Measurements from ENCODE around the gene RAB3D.
"Not testable (repeated sequence)": the region's sequence is repeated elsewhere in the genome, so short reads cannot be mapped to it uniquely, and the experiment has no call there.

Gene RAB3D

DNA sequence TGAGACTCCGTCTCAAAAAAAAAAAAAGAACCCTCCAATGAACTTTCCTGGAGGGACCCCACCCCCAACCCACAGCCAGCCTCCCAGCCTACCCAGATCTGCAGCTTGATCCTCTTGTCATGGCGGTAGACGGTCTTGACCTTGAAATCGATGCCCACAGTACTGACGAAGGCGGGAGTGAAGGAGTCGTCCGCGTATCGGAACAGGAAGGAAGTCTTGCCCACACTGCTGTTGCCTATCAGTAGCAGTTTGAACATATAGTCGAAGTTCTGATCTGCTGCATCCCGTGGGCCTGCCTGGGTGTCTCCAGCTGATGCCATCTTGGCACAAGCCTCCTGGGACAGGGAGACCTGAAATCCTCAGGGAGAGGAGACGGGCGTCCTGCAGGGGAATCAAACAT is 2.4 kb downstream of the RAB3D start:
- DNase-seq: no peak

DNA sequence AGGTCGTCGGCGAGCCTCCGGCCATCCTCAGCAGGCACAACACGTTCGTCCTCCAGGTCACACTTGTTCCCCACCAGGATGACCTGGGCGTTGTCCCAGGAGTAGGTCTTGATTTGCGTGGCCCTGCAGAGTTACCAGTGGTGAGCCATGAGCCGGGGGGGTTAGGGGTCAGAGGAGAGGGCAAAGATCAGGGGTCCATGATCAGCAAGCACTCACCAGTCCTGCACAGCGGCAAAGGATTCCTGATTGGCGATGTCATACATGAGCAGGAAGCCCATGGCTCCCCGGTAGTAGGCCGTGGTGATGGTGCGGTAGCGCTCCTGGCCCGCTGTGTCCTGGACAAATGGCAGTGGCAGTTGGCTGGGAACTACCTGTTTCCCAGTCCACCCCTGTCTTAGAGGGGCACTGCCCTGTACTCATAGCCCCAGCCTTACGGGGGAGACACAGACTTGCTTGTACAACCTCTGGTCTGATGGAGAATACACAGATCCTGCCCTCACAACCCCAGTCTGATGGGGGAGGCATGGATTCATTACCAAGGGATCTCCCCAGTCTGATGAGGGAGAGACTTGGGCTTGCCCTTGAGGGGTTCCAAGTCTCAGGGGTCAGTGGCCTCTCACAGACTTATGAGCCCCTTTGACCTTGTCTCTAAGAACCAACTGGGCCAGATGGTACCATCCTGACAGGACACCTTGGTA is 3.9 kb downstream of the RAB3D start:
- DNase-seq: no peak

DNA sequence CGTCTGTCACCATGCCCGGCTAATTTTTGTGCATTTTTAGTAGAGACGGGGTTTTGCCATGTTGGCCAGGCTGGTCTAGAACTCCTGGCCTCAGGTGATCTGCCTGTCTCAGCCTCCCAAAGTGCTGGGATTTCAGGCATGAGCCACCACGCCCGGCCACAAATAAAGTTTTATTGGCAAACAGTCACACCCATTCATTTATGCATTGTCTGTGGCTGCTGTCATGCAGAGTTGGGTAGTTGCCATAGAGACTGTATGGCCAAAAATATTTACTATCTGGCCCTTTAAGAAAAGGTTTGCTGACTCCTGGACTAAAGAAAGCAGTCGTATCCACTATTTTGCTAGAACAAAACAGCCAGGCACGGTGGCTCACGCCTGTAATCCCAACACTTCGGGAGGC is 5.6 kb downstream of the RAB3D start:
- not testable (repeated sequence) for DNase-seq

DNA sequence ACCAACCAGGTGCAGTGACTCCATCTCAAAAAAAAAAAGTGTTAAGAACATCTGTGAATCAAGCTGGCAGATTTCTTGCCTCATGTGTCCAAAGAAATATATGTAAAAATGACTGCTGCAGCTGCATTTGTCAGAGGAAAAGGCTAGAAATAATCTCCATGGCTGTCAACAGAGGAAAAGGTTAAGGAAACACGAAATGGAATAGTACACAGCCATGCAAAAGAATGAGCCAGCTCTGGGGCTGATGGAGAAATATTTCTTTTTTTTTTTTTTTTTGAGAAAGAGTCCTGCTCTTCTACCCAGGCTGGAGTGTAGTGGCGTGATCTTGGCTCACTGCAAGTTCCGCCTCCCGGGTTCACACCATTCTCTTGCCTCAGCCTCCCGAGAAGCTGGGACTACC is 6.6 kb downstream of the RAB3D start:
- no peak for DNase-seq

DNA sequence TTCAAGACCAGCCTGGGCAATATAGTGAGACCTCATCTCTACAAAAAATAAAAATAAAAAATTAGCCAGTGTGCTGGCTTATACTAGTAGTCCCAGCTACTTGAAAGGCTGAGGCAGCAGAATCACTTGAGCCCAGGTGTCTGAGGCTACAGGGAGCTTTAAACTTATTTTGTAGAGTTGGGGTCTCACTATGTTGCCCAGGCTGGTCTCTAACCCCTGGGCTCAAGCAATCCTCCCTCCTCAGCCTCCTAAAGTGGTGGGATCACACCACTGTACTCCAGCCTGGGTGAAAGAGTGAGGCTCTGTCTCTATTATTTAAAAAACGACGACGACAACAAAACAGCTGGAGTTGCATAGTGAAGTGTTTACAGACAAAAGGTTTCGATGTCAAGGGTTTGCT is 8.0 kb downstream of the RAB3D start:
- no peak for DNase-seq

DNA sequence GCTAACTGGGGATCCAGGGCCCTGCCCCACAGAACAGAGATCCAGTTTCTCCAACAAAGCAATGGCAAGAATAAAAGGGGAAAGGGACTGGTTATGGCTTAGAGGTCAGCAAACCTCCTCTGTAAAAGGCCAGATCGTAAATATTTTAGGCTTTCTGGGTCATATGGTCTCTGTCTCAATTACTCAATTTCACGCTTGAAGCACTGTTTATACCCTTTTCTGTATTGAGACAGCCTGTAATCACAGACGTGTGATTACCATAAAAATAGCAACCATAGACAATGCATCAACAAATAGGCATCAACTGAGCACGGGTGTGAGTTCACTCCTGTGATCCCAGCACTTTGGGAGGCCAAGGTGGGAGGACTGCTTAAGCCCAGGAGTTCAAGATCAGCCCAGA is 9.3 kb downstream of the RAB3D start:
- DNase-seq: no peak

DNA sequence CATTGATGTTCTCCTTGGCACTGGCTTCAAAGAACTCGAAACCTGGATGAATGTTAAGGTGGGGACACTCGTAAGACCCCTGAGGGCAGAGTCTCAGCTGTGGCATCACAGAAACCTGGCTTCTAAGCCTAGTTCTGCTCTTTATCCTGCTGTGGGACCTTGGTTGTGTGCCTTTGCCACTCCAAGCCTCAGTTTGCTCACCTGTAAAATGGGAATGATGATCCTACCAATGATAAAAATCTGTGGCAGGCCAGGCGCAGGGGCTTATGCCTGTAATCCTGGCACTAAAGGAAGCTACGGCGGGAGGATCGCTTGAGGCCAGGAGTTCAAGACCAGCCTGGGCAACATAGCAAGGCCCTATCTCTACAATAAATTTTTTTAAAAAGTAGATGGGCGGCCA is 13.9 kb downstream of the RAB3D start:
- no peak for DNase-seq

DNA sequence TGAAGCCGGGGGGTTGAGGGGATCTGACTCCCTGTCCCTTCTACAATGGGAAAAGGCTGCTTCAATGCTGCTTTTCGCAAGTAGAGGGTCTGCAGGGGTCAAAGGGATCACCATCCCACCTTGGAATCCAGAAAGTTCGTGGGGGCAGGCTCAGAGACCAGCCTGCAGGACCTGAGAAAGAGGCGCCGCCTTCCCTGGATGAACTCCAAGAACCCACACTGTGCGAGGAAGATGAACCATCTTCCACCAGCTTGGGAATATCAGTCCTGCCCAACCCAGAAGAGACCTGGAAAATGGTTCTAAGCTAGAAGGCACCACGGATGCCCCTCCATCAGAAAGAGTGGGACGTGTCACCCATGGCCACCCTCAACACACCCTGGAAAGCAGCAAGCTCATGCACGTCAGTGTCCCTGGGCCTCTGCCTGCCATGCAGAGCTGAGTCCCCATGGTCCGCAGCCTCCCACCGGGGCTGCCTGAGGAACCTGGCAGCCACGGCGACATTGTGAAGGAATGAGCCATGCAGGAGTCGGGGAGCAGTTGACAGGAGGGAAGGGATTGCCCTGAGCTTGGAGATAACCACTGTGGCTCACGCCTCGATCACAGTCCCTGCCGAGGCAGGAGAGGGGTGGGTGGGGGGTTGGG is 14.6 kb downstream of the RAB3D start:
- no peak for DNase-seq

DNA sequence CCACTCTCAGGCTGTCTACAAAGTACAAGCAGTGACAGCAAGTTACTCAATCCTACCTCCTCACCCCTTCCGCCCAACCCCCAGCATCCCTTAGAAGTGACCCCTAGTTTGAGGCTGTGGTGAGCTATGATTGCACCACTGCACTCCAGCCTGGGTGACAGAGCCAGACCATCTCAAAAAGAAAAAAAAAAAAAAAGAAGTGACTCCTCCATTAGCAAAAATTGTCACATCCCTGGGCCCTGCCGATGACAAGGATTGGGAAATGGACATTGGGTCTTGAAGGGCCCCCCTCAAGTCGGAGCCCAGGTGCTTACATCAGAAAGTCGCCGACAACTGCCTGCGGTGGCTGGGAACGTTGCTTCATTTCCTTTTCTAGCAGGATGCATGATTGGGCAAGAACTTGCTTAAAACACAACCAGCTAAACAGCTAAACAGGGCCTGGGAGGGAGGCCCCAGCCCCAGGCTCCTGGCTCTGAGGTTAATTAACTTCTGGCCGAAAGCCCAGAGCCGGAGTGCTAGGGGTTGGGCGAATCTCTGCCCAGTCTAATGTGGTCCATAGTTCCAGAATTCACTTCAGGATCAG is 15.3 kb downstream of the RAB3D start:
- peak; percentile 99 for DNase-seq

DNA sequence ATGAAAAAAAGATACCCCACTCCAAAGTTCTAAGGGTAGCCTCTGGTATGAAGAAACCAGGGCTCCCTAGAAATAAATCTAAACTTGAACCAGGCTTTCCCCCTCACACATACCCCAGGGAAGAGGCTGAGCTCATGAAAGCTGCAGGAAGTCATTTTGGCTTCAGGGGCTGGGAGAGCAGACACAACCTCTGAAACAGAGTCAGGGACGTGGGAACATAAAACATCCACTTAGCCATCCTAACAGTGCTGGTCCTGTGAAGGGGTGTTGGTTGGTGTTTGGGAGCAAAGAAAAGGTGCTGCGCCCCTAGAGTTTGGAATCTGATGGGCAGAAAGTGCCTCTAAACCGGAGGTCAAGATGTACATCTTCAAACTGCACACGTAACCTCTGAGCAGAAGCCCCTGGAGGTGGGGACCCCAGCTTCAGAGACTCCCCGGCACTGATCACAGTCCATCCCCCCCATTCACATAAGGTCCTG is 15.8 kb downstream of the RAB3D start:
- DNase-seq: no peak

DNA sequence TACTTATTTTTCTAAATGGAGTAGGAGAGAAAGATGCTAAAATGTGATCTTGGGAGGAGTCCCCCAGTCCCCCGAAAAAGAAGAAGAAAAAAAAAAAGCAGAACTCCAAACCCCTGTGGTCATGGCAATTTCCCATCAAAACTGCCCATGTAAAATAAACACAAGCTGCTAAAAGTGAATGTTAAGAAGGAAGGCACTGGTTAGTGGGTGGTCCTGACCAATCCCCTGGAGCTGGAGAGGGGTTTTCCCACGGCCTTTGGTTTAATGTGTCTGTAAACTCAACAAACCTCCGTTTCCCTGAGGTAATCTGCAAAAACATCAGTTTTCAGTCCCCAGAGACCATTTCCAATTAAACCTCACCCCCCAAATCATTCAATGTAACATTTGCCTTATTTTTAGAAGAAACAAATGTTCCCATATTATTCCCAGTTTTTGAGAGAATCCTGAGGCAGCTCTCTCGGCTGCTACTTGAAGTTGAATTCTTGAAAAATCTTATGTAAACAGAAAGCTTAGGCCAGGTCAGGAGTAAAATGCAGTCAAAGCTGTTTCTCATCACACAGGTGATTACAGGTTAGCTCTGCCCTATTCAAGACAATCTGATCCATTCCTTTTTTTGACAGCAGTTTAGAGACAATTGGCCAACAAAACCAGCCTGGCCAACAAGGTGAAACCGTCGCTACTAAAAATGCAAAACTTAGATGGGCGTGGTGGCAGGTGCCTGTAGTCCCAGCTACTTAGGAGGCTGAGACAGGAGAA is 17.0 kb downstream of the RAB3D start:
- DNase-seq: no peak

DNA sequence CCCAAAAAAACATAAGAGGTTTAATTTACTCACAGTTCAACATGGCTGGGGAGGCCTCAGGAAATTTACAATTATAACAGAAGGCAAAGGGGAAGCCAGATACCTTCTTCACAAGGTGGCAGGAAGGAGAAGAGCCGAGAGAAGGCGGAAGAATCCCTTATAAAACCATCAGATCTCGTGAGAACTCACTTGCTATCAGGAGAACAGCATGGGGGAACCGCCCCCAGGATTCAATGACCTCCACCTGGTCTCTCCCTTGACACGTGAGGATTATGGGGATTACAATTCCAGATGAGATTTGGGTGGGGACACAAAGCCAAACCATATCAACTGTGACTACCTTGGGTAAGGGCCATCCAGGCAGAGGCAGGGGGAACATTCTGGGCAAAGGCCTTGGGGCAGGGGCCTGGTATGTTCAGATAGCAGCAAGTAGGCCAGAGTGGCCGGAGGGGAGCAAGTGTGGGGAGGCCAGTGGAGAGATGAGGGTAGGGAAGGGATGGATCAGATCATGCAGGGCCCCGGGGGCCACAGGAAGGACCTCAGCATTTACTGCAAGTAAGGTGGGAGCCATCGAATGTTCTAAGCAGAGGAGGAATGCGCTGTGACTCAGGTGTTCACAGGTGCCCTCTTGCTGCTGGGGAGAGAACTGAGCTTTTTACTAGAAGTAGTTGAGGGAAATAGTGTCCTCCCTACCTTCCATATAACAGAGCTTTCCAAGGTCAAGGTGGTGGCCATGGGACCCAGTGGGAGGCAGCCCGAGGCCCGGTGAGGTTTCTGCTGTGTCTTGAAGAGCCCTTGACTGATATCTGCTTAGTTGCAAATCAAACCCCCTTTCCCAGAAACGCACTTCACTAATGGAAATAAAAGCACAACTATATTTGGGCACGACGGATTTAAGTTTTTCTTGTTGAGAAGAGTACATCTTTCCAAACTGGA is 18.0 kb downstream of the RAB3D start:
- no peak for DNase-seq

DNA sequence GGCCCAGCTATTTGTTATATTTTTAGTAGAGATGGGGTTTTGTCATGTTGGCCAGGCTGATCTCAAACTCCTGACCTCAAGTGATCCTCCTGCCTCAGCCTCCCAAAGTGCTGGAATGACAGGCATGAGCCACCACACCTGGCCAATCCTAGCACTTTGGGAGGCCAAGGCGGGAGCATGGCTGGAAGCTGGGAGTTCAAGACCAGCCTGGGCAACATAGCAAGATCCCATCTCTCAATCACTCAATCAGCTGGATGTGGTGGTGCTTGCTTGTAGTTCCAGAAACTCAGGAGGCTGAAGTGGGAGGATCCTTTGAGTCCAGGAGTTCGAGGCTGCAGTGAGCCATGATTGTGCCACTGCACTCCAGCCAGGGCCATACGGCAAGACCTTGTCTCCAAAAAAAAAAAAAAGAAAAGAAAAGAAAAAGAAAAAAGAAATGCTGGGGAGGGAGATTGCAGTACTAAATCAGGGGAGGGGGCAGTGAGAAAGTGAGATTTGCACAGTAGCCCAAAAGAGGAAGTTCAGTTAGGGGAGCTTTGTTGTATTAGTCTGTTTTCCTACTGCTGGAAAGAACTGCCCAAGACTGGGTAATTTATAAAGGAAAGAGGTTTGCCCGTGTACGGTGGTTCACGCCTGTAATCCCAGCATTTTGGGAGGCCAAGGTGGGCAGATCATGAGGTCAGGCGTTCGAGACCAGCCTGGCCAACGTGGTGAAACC is 19.0 kb downstream of the RAB3D start:
- DNase-seq: not testable (repeated sequence)

DNA sequence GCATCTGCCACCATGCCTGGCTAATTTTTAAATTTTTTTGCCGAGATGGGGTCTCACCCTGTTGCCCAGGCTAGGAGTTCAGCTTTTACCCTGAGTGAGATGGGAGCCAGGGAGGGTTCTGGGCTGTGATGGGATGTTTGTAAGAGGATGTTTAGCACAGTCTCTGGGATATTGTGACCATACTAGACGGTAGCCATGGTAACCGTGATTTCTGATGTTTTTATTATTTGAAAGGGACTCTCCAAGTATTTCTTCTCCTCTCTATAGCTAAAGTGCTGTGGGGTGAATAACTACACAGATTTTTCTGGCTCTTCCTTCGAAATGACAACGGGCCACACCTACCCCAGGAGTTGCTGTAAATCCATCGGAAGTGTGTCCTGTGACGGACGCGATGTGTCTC is 33.1 kb downstream of the RAB3D start:
- no peak for DNase-seq

DNA sequence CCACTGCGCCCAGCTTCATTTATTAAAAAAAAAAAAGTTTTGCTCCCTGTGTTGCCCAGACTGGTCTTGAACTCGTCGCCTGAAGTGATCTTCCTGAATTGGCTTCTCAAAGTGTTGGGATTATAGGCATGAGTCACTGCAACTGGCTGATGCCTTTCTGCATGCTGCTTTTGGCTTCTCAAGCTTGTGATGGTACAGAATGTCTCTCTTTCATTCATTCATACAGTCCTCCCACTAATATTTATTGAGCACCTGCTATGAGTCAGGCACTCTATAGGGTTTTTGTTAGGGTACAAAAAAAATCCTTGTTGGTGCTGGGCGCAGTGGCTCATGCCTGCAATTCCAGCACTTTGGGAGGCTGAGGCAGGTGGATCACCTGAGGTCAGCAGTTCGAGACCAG is 34.5 kb downstream of the RAB3D start:
- no peak for DNase-seq

DNA sequence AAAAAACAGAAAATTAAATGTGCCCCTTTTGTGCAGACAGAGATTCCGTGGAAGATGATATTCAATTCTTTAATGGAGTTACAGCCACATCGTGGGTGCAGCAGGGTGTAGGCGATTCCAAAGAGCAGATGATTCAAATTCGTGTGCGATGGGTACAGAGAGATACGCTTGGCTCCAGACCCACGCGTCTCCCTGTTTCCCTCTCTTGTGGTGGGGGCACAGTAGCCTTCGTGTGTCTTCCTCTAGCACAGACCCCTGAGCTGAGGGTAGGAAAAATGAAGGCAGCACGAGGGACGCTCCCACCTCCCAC is 38.7 kb downstream of the RAB3D start:
- no peak for DNase-seq

DNA sequence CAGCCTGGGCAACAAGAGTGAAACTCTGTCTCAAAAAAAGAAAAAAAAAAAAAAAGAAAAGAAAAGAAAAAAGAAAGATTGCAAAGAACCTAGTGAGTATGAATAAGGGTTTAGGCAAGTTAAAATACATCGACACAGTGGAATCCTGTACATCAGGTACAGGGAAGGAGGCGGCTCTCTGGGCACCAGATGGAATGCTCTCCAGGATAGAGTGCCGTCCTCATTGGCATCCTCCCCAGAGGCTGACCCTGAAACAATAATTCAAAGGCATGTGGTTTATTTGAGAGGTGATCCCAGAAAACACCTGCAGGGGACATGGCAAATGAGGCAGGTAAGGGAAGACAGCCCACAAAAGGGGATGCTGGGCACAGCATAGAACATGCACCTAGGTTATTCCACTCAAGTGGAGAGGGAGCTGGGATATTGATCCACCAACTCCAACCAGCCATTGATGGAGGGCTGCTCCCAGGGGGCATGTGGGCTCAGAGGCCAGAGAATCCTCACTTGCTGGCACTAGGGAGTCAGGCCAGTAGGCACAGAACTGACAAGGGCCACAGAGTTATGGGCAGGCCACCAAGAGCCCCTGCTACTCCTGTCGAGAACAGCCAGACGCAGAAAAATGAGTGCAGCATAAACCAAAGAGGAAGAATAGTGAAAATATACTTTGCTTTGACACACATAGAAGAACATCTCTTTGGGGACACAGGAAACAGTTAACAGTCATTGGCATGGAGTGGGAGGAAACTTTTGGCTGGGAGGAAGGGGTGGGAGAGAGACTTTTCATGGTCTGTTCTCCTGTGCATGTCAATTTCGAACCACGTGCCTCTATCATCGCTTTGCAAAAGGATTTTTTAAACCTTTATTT is 39.3 kb downstream of the RAB3D start:
- DNase-seq: no peak

DNA sequence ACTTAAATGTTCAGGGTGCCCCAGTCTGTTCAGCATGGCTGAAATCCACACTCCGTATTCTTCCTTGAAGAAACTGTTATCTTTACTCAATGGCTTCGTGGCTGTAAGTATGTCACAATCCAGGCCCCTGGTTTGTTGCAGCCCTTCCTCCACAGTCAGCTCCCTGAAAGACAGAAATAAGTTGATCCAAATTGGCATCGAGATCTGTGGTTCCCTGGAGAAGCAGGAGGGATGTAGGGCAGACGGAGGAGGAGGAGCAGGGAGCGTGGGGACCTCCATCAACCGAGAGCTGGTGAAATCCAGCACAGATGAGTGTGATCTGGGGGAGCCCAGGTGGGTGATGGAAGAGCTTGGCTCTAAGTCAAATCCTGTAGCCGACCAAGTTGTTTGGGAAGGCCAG is 43.2 kb downstream of the RAB3D start:
- DNase-seq: no peak

DNA sequence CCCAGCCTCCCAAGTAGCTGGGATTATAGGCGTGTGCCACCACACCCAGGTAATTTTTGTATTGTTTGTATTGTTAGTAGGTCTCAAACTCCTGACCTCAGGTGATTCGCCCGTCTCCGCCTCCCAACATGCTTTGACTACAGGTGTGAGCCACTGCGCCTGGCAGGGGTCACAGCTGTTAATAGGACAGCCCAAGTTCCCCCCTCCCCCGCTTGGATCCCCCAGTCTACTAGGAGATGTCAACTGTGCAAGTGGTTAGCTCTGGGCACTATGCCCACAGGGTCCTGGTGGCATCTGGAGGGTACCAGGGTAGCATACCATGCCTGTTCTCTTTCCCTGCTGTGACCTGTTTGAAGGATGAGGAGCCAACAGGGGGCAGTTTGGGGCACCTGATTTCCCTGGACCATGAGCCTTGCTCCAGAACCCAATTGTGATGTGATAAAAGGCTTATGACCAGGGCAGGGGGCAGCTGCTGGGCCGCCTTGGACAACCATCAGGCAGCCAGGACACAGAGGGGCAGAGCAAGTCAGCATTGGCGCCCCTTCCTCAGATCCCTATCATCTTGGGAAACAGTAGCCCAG is 43.7 kb downstream of the RAB3D start, which contains the start of gene TSPAN16:
TSS of gene TSPAN16 (plus strand) at position 496 of the 581 bp plus-strand sequence. CDS start 138 bp downstream, outside the sequence.
- no peak for DNase-seq

DNA sequence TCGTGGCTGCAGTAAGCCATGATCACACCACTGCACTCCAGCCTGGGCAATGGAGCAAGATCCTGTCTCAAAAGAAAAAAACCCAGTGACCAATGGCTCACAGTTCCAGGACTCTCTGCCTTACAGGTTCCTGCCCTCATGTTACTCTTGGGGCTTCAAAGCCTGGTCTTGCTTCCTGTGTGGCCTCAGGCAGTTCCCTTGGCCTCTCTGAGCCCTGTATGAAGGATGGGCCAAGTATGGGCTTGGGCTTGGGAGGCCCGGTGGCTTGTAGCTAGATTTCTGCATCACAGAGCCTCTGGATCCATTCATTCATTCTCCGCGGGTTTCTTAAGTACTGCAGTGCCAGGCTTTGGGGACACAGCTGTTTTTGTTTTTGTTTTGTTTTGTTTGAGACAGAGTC is 44.3 kb downstream of the RAB3D start:
- DNase-seq: no peak
